GM18526 (cell line): ENCODE results near the gene VKORC1L1.
A peak's percentile ranks its signal among the peaks of the same experiment; 100 is the strongest.

Source experiments
- POLR2A ChIP-seq: IDR thresholded peaks from 3 replicates; pipeline ENCODE4 v1.6.1; 2011; ENCODE audit not compliant: insufficient read length; ENCODE audit errors: extremely low read depth

The VKORC1L1 gene

DNA sequence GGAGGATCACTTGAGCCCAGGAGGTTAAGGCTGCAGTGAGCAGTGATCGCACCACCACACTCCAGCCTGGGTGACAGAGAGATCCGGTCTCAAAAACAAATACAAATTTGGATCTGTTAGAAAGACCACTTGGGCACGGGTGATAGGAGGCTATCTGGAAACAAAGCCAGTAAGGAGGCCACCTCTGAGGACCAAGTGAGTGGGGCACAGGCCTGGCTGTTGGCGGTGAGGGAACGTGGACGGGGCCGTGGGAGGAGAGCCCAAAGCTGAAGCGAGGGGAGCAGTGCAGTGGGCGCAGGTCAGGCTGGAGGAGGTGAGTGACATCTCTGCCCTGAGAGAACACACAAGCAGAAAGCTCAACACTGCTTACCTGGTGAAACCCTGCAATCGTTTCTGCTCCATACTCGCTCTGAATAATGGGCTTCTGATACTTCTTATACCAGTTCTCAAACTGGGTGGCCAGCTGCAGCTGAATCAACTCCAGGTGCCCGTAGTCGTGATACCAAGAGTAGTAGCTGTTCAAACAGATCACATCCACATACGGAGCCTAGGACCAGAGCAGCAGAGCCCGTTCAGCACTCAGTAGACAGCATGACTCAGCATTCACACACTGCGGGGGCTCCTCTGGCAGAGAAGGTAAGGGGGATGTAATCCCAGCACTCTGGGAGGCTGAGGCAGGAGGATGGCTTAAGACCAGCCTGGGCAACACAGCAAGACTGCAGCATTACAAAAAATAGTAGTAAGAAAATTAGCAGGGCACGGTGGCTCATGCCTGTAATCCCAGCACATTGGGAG is 94.7 kb downstream of the VKORC1L1 start:
- no peak for TF ChIP-seq POLR2A

DNA sequence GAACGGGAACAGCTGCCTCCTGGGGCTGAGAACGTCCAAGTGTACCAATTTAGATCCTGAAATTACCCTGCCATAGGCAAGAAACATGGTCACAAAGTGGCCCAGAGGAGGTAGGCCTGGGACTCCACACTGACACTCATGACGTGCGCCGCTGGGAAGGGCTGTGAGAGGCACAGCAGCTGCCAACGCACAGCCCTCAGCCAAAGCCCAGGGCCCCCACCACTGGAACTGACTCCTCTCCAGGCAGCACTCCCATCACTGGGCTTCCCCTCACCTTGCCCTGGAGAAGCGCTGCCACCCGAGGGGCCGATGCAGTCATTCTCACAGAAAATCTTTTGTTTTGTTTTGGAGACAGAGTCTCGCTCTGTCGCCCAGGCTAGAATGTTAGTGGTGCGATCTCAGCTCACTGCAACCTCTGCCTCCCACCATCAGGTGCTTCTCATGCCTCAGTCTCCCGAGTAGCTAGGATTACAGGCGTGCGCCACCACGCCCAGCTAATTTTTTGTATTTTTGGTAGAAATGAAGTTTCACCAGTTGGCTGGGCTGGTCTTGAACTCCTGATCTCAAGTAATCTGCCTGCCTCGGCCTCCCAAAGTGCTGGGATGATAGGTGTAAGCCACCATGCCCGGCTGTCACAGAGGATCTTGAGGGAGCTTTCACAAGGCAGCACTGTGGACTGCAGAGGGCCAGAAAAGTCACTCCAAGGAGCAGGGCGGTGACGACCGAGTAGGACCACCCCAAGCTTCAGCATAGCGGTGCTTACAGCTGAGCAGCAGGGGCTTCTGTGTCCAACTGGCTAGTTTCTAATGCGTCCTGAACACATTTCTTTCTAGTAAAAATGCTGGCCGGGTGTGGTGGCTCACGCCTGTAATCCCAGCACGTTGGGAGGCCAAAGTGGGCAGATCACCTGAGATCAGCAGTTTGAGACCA is 95.6 kb downstream of the VKORC1L1 start:
- TF ChIP-seq POLR2A, result no peak

GRCh38 chr7:65971021-65971420 is 98.1 kb downstream of the VKORC1L1 start:
- no peak for TF ChIP-seq POLR2A

DNA sequence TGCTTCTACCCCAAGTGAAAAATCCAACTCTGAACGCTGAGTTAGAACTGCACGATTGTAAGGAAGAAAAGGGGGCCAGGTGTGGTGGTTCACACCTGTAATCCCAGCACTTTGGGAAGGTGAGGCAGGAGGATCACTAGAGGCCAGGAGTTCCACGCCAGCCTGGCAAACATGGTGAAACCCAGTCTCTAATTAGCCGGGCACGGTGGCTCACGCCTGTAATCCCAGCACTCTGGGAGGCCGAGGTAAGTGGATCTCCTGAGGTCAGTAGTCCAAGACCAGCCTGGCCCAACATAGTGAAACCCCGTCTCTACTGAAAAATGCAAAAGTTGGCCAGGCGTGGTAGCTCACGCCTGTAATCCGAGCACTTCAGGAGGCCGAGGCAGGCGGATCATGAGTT is 100.1 kb downstream of the VKORC1L1 start:
- no peak for TF ChIP-seq POLR2A

DNA sequence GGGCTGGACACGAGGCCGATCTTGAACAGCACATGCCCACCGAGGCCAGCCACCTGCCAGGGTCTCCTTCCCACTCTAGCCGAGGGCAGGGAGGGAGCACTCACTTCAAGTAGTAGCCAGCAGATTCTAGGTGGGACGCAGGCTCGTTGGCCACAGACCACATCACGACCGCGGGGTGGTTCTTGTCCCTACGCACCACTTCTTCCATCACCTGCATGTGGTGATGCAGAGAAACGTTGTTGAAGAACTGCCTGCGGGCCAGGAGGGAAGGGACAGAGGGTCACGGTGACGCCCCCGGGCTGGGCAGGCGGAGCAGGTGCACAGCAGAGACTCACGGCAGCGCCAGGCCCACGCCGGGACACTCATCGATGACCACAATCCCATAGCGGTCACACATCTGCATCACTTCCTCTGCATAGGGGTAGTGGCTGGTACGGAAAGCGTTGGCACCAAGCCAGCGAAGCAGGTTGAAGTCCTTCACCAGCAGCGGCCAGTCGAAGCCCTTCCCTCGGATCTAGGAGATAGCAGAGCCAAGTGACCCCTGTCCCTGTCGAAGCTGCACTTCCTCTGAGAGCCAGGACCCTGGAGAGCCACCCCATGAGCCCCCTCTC is 101.4 kb downstream of the VKORC1L1 start:
- no peak for TF ChIP-seq POLR2A

GRCh38 chr7:65974876-65975275 is 102.0 kb downstream of the VKORC1L1 start:
- no peak for TF ChIP-seq POLR2A

- no peak for TF ChIP-seq POLR2A
These were observed 103.1 kb downstream of the VKORC1L1 start for GRCh38 chr7:65975814-65976445.

DNA sequence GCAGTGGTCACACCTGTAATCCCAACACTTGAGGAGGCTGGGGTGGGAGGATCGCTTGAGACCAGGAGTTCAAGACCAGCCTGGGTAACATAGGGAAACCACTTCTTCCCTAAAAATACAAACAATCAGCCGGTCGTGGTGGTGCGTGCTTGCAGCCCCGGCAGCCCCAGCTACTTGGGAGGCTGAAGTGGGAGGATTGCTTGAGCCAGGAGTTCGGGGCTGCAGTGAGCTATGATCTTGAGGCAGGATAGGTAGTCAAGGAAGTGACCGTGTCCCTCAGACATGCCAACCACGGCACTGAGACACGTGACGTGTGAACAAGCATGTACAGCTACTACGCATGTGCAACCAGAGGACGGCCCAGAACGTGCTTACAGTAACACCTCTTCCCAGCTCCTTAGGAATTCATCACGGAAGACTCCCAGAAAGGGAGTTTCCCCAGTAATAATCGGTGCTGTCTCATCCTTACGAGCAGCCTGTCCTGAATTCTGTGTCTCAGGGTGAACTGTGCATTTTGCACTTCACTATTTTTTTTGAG is 103.9 kb downstream of the VKORC1L1 start:
- TF ChIP-seq POLR2A, result no peak

DNA sequence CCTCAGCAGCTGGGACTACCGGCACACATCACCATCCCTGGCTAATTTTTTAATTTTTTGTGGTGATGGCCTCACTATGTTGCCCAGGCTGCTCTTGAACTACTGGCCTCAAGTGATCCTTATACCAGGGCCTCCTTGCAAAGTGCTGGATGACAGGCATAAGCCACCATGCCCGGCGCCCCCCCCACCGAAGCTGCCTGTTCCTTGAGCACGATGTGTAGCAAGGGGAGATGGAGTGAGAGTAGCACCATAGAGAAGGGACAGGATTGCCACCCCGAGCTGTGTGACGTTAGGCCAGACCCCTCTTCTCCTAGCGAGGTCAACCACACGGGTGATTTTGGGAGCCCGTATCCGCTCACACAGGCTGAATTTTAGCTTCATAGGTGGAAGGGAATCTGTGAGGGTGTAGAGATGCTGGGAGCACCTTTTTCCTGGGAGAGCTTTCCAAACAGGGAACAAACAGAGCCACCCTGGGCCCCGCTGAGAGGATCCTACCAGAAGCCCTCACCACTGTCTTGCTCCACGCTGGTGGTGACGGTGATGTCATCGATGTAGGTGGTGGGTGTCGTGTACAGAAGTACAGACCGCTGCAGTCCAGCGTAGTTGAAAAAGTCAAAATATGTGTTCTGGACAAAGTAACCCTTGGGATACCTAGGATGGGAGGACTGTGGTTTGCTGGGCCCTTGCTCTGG is 106.2 kb downstream of the VKORC1L1 start:
- TF ChIP-seq POLR2A, result no peak

- TF ChIP-seq POLR2A, result no peak
These were observed 107.0 kb downstream of the VKORC1L1 start for GRCh38 chr7:65979583-65980477.

GRCh38 chr7:65980478-65981250 is 107.8 kb downstream of the VKORC1L1 start:
- peak; percentile 48 for TF ChIP-seq POLR2A

- TF ChIP-seq POLR2A, result peak; percentile 80
These were observed 109.3 kb downstream of the VKORC1L1 start, which contains the start of gene GUSB for GRCh38 chr7:65981965-65982792. Gene GUSB (minus strand): TSS chr7:65982213. CDS start chr7:65982183, 30 bp downstream.
